Activated naive CD8-positive, alpha-beta T cell treated with anti-CD3 and anti-CD28 coated beads for 36 hours (primary cell): Measurements from ENCODE around the gene NUAK1. TPM values are rescaled to one million over a fixed set of nuclear protein-coding genes. Genes with fewer than 3 reads are reported as not detected.

Experiments used
- DNase-seq: peaks from one replicate; pipeline ENCODE4 v3.0.0; 2021
- H3K27ac Mint-ChIP-seq: one replicate; pipeline ENCODE4 v1.8.0; 2022; ENCODE audit warnings: mild to moderate bottlenecking, moderate library complexity, mixed read lengths
- H3K27me3 Mint-ChIP-seq: one replicate; pipeline ENCODE4 v1.8.0; 2022; ENCODE audit warnings: mild to moderate bottlenecking, mixed read lengths
- H3K36me3 Mint-ChIP-seq: one replicate; pipeline ENCODE4 v1.8.0; 2021; ENCODE audit warnings: mild to moderate bottlenecking, mixed read lengths
- H3K4me1 Mint-ChIP-seq: one replicate; pipeline ENCODE4 v1.8.0; 2021; ENCODE audit warnings: mixed read lengths
- H3K4me3 Mint-ChIP-seq: one replicate; pipeline ENCODE4 v1.8.0; 2022; ENCODE audit warnings: mild to moderate bottlenecking, moderate library complexity, mixed read lengths
- H3K9me3 Mint-ChIP-seq: one replicate; pipeline ENCODE4 v1.8.0; 2022; ENCODE audit warnings: mixed read lengths
- total RNA-seq, 2 experiments: library from RNA; stranded (reverse); gene quantifications; one replicate each; pipeline ENCODE4 v1.2.3, GENCODE V29; 2021

Gene NUAK1
- total RNA-seq, 2 experiments from 2014 or later, result not detected

DNA sequence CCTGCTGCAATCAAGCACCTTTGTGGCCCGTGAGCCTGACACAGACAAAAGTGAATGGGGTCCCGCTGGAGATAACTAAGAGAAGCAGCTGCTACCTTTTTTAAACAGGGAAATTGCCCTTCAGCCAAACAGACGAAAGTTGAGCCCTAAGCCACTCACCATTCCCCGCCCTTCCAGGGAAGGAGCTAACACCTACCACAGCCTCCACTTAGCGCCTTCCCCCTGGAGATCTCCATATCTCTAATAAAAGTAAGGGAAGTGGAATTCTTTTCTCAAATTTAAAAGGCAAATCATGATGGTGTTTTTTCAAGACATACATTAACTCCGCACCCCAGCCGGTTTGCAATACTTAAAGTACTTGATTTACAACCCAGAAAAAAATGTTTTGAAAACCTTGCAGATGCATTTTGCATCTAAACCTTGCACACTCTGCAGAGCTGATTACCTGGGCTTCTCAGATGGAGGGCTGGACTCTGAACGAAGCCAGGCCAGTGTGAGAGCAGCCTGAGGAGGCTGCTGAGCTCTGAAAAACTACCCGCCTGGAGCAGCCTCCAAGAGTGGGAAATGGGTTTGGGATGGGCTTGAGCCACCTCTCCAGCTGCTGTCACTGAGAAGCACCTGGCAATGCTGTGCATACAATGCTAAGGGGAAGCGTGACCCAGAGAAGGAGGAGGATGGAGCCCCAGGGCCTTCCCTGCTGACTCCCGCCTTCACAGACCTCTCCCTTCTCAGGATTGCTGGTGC is 10.0 kb downstream of the NUAK1 start:
- H3K4me3 Mint-ChIP-seq, result no peak overlapping the region

GRCh38 chr12:106127338-106128126 is 11.2 kb downstream of the NUAK1 start:
- H3K4me3 Mint-ChIP-seq, result no peak overlapping the region
- H3K27ac Mint-ChIP-seq, result no peak overlapping the region
- no peaks in the 10 kb centered on the region for H3K4me1 Mint-ChIP-seq
- H3K9me3 Mint-ChIP-seq, result no peaks in the 10 kb centered on the region
- peaks cover 24% of the 10 kb centered on the region for H3K27me3 Mint-ChIP-seq
- DNase-seq, result no peak
- H3K36me3 Mint-ChIP-seq, result no peaks in the 10 kb centered on the region

More for the DNA sequence above, 10.0 kb downstream of the NUAK1 start:
- Mint-ChIP-seq H3K4me1 (no peaks in the 10 kb centered on the region), H3K27me3 (peaks cover 28% of the 10 kb centered on the region), H3K27ac (no peak overlapping the region), H3K9me3 (no peaks in the 10 kb centered on the region), H3K36me3 (no peaks in the 10 kb centered on the region)
- no peak for DNase-seq

DNA sequence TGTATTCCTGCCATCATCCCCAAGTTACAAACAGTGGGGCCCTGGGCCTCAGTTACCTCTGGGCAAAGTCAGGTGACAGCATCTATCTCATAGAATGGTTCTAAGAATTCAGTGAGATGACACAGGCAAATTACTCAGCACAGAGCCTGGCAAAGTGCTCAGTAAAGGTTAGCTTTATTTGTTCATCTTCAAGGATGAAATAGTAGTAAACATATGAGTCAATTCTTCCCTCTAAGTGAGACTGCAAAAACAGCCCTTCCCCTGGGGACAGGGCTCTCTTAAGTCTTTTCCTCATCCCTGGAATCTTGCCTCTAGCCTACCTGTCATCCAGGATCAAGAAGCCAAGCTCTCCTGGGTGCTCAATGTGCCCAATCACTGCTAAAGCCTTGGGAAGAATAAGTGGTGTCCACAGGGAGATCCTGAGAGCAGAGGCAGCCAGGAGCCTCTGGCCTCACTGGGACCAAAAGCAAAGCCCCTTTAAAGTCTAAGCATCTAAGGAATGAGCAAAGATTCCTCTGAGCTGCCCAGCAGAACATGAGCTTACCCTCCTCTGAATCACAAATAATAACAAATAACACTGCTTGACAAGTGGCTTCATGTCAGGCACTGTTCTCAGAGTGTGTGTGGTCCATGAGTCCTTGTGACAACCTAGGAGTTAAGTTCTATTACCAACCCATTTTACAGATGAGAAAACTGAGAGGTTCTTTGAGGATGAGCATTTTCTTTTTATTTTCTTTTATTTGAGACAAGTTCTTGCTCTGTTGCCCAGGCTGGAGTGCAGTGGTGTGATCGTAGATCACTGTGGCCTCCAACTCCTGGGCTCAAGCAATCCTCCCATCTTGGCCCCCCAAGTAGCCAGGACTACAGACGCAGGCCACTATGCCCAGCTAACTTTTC is 12.1 kb downstream of the NUAK1 start:
- no peak overlapping the region for H3K4me3 Mint-ChIP-seq
- H3K27ac Mint-ChIP-seq, result no peak overlapping the region
- H3K4me1 Mint-ChIP-seq, result no peaks in the 10 kb centered on the region
- no peaks in the 10 kb centered on the region for H3K9me3 Mint-ChIP-seq
- H3K27me3 Mint-ChIP-seq, result peaks cover 19% of the 10 kb centered on the region
- no peaks in the 10 kb centered on the region for H3K36me3 Mint-ChIP-seq
- DNase-seq, result no peak

DNA sequence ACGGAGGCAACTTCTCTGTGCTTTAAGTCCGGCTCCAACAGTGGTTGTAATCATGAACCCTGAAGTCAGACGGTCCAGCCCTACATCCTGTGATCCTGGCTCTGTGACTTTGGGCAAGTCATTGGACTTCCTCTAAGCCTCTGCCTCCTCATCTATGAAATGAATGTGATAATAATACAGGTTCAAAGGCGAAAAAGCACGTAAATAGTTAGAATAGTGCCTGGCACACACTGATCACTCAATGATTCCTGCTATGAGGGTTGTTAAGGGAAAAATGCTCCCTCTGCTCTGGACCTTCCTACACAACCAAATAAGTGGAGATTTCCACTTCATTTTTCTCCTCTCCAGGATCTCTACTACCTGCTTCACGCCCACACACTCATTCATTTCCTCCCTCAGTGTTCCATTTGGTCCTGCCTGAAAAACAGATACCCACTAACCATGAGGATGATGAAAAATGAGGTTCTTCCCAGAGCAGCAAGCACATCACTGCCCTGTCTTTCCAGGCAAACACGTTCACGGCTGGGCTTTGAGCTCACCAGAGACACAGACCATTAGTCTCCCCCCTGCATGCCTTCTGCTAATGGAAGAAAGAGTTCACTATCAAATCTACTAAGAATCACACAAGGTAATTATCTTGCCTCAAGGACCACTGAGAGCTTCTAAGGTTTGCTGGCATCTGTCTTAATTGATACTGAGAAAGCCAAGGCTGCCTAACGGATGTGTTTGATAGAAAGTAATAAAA is 13.2 kb downstream of the NUAK1 start:
- DNase-seq, result no peak
- no peaks in the 10 kb centered on the region for H3K36me3 Mint-ChIP-seq
- H3K4me3 Mint-ChIP-seq, result no peak overlapping the region
- peaks cover 15% of the 10 kb centered on the region for H3K27me3 Mint-ChIP-seq
- H3K4me1 Mint-ChIP-seq, result no peaks in the 10 kb centered on the region
- no peak overlapping the region for H3K27ac Mint-ChIP-seq
- no peaks in the 10 kb centered on the region for H3K9me3 Mint-ChIP-seq

- Mint-ChIP-seq H3K27ac (no peak overlapping the region), H3K27me3 (peaks cover 11% of the 10 kb centered on the region), H3K4me1 (no peaks in the 10 kb centered on the region), H3K4me3 (no peak overlapping the region), H3K9me3 (no peaks in the 10 kb centered on the region), H3K36me3 (no peaks in the 10 kb centered on the region)
- DNase-seq, result no peak
Measured at GRCh38 chr12:106123551-106124081, 15.1 kb downstream of the NUAK1 start.

DNA sequence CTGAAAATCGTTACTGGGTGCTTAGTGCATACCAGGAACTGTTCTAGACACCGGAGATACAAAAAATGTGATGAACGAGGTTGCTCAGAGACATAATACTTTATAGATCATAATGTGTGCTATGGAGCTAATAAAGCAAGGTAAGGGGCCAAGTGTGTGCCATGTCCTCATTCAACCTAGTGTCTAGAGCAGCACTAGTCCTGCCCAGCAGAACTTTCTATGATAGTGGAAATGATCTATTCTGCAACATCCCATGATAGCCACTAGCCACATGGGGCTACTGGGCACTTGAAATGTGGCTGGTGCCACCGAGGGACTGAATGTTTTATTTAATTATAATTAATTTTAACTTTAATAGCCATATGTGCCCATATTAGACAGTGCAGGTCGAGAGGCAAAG is 15.6 kb downstream of the NUAK1 start:
- no peak overlapping the region for H3K4me3 Mint-ChIP-seq
- no peak overlapping the region for H3K27ac Mint-ChIP-seq
- H3K4me1 Mint-ChIP-seq, result no peaks in the 10 kb centered on the region
- no peaks in the 10 kb centered on the region for H3K9me3 Mint-ChIP-seq
- no peaks in the 10 kb centered on the region for H3K36me3 Mint-ChIP-seq
- DNase-seq, result no peak
- peaks cover 14% of the 10 kb centered on the region for H3K27me3 Mint-ChIP-seq

GRCh38 chr12:106122004-106122403 is 16.8 kb downstream of the NUAK1 start:
- no peak for DNase-seq
- H3K36me3 Mint-ChIP-seq, result no peaks in the 10 kb centered on the region
- no peak overlapping the region for H3K27ac Mint-ChIP-seq
- no peak overlapping the region for H3K4me3 Mint-ChIP-seq
- H3K4me1 Mint-ChIP-seq, result no peaks in the 10 kb centered on the region
- H3K27me3 Mint-ChIP-seq, result peaks cover 17% of the 10 kb centered on the region
- no peaks in the 10 kb centered on the region for H3K9me3 Mint-ChIP-seq

GRCh38 chr12:106120519-106121105 is 18.1 kb downstream of the NUAK1 start:
- H3K27me3 Mint-ChIP-seq, result peaks cover 20% of the 10 kb centered on the region
- H3K4me1 Mint-ChIP-seq, result no peaks in the 10 kb centered on the region
- no peaks in the 10 kb centered on the region for H3K9me3 Mint-ChIP-seq
- no peak overlapping the region for H3K27ac Mint-ChIP-seq
- no peak overlapping the region for H3K4me3 Mint-ChIP-seq
- no peak for DNase-seq
- no peaks in the 10 kb centered on the region for H3K36me3 Mint-ChIP-seq

DNA sequence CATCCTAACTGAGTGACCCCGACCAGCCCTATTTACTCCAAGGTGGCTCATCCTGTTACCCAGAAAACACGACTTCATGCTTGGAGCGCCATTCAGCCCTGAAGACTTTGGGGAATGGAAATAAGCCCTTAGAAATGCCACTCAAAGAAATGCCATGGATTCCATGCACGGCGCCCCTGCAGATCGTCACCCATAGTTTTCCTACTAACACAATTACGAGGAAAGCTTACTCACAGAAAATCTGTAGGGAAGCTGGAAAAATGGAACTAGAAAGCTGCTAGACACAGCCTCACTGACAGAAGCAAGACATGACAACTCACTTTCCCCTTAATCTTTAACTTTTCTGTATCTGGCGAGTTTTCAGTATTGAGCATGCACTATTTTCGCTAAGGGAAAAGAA is 19.5 kb downstream of the NUAK1 start:
- no peaks in the 10 kb centered on the region for H3K36me3 Mint-ChIP-seq
- H3K27me3 Mint-ChIP-seq, result peaks cover 21% of the 10 kb centered on the region
- H3K9me3 Mint-ChIP-seq, result no peaks in the 10 kb centered on the region
- H3K27ac Mint-ChIP-seq, result no peak overlapping the region
- no peak overlapping the region for H3K4me3 Mint-ChIP-seq
- no peak for DNase-seq
- no peaks in the 10 kb centered on the region for H3K4me1 Mint-ChIP-seq

GRCh38 chr12:106118381-106119130 is 20.2 kb downstream of the NUAK1 start:
- H3K4me1 Mint-ChIP-seq, result no peaks in the 10 kb centered on the region
- H3K27me3 Mint-ChIP-seq, result peaks cover 21% of the 10 kb centered on the region
- H3K4me3 Mint-ChIP-seq, result no peak overlapping the region
- H3K9me3 Mint-ChIP-seq, result no peaks in the 10 kb centered on the region
- no peaks in the 10 kb centered on the region for H3K36me3 Mint-ChIP-seq
- DNase-seq, result no peak
- no peak overlapping the region for H3K27ac Mint-ChIP-seq

- H3K4me1 Mint-ChIP-seq, result peaks cover 6% of the 10 kb centered on the region
Measured at GRCh38 chr12:106115440-106115839, 23.3 kb downstream of the NUAK1 start.

GRCh38 chr12:106114447-106115068 is 24.2 kb downstream of the NUAK1 start:
- H3K4me3 Mint-ChIP-seq, result no peak overlapping the region
- H3K27me3 Mint-ChIP-seq, result peaks cover 22% of the 10 kb centered on the region
- H3K27ac Mint-ChIP-seq, result no peak overlapping the region
- peaks cover 6% of the 10 kb centered on the region for H3K4me1 Mint-ChIP-seq
- no peak for DNase-seq
- H3K36me3 Mint-ChIP-seq, result no peaks in the 10 kb centered on the region
- H3K9me3 Mint-ChIP-seq, result no peaks in the 10 kb centered on the region

More at GRCh38 chr12:106115440-106115839, 23.3 kb downstream of the NUAK1 start:
- Mint-ChIP-seq H3K27ac (no peak overlapping the region), H3K9me3 (no peaks in the 10 kb centered on the region), H3K27me3 (peaks cover 20% of the 10 kb centered on the region), H3K36me3 (no peaks in the 10 kb centered on the region), H3K4me3 (no peak overlapping the region)
- no peak for DNase-seq

GRCh38 chr12:106113824-106114446 is 24.8 kb downstream of the NUAK1 start:
- Mint-ChIP-seq H3K4me1 (peaks cover 6% of the 10 kb centered on the region), H3K36me3 (no peaks in the 10 kb centered on the region), H3K27me3 (peaks cover 26% of the 10 kb centered on the region), H3K27ac (no peak overlapping the region), H3K4me3 (no peak overlapping the region), H3K9me3 (no peaks in the 10 kb centered on the region)
- no peak for DNase-seq
